ENCODE measurements around the gene GMEB1.

The GMEB1 gene

GRCh38 chr1:28751315-28752060, 82.9 kb downstream of the GMEB1 start:
- H3K9ac ChIP-seq (ENCODE audit: low read length in 2 of 2): no peak overlapping the region
- peaks cover 21% of the 10 kb centered on the region for H3K4me1 ChIP-seq (ENCODE audit: control insufficient read depth, insufficient read depth, low read length)
- H3K4me3 ChIP-seq (ENCODE audit: low read length in 2 of 2): no peak overlapping the region
- H3K36me3 ChIP-seq (ENCODE audit: control insufficient read depth in 2 of 2, insufficient read depth in 2 of 2, low read length in 2 of 2): no peaks in the 10 kb centered on the region
- H3K27ac ChIP-seq (ENCODE audit: low read length): no peak overlapping the region
- no peaks in the 10 kb centered on the region for H3K9me3 ChIP-seq (ENCODE audit: control insufficient read depth in 2 of 2, low read length in 2 of 2)
- H3K27me3 ChIP-seq (ENCODE audit: control insufficient read depth in 1 of 2, insufficient read depth in 2 of 2, low read length in 2 of 2): no peaks in the 10 kb centered on the region

- H3K4me1 ChIP-seq (ENCODE audit: control insufficient read depth, insufficient read depth, low read length): peaks cover 22% of the 10 kb centered on the region
- H3K27me3 ChIP-seq (ENCODE audit: control insufficient read depth in 1 of 2, insufficient read depth in 2 of 2, low read length in 2 of 2): no peaks in the 10 kb centered on the region
- no peak overlapping the region for H3K9ac ChIP-seq (ENCODE audit: low read length in 2 of 2)
- H3K36me3 ChIP-seq (ENCODE audit: control insufficient read depth in 2 of 2, insufficient read depth in 2 of 2, low read length in 2 of 2): peaks cover 6 to 7% of the 10 kb centered on the region in 2 donors
- H3K4me3 ChIP-seq (ENCODE audit: low read length in 2 of 2): no peak overlapping the region
- no peaks in the 10 kb centered on the region for H3K9me3 ChIP-seq (ENCODE audit: control insufficient read depth in 2 of 2, low read length in 2 of 2)
- no peak overlapping the region for H3K27ac ChIP-seq (ENCODE audit: low read length)
These were observed 87.1 kb downstream of the GMEB1 start for GRCh38 chr1:28755701-28756100.

- Histone ChIP-seq H3K4me3 (ENCODE audit: low read length in 2 of 2) (no peak overlapping the region), H3K27me3 (ENCODE audit: control insufficient read depth in 1 of 2, insufficient read depth in 2 of 2, low read length in 2 of 2) (no peaks in the 10 kb centered on the region), H3K4me1 (ENCODE audit: control insufficient read depth, insufficient read depth, low read length) (peaks cover 18% of the 10 kb centered on the region), H3K9me3 (ENCODE audit: control insufficient read depth in 2 of 2, low read length in 2 of 2) (no peaks in the 10 kb centered on the region), H3K9ac (ENCODE audit: low read length in 2 of 2) (no peak overlapping the region), H3K36me3 (ENCODE audit: control insufficient read depth in 2 of 2, insufficient read depth in 2 of 2, low read length in 2 of 2) (peaks cover 6 to 7% of the 10 kb centered on the region in 2 donors), H3K27ac (ENCODE audit: low read length) (no peak overlapping the region)
These were observed 88.3 kb downstream of the GMEB1 start for GRCh38 chr1:28756846-28757245.

- Histone ChIP-seq H3K36me3 (ENCODE audit: control insufficient read depth in 2 of 2, insufficient read depth in 2 of 2, low read length in 2 of 2) (peaks cover 6 to 7% of the 10 kb centered on the region in 2 donors), H3K27ac (ENCODE audit: low read length) (no peak overlapping the region), H3K4me1 (ENCODE audit: control insufficient read depth, insufficient read depth, low read length) (peaks cover 18% of the 10 kb centered on the region), H3K9ac (ENCODE audit: low read length in 2 of 2) (no peak overlapping the region), H3K9me3 (ENCODE audit: control insufficient read depth in 2 of 2, low read length in 2 of 2) (no peaks in the 10 kb centered on the region), H3K4me3 (ENCODE audit: low read length in 2 of 2) (no peak overlapping the region), H3K27me3 (ENCODE audit: control insufficient read depth in 1 of 2, insufficient read depth in 2 of 2, low read length in 2 of 2) (no peaks in the 10 kb centered on the region)
These were observed 89.8 kb downstream of the GMEB1 start for GRCh38 chr1:28758420-28758819.

DNA sequence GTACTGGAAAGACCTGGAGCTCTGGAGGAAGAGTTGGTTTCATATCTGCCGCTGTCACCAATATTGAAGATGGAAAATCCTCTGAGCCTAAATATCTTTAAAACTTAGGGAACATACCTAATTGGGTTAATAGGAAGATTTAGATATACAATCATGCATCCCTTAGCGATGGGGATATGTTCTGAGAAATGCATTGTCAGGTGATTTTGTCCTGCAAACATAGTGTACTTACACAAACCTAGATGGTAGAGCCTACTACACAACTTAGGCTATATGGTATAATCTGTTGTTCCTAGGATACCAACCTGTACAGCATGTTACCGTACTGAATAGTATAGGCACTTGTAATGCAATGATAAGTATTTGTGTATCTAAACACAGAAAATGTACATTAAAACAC, 90.7 kb downstream of the GMEB1 start:
- H3K27ac ChIP-seq (ENCODE audit: low read length): no peak overlapping the region
- H3K9ac ChIP-seq (ENCODE audit: low read length in 2 of 2): no peak overlapping the region
- H3K27me3 ChIP-seq (ENCODE audit: control insufficient read depth in 1 of 2, insufficient read depth in 2 of 2, low read length in 2 of 2): no peaks in the 10 kb centered on the region

GRCh38 chr1:28761189-28761588, 92.6 kb downstream of the GMEB1 start:
- Histone ChIP-seq H3K27me3 (ENCODE audit: control insufficient read depth in 1 of 2, insufficient read depth in 2 of 2, low read length in 2 of 2) (no peaks in the 10 kb centered on the region), H3K9me3 (ENCODE audit: control insufficient read depth in 2 of 2, low read length in 2 of 2) (no peaks in the 10 kb centered on the region), H3K4me3 (ENCODE audit: low read length in 2 of 2) (no peak overlapping the region), H3K27ac (ENCODE audit: low read length) (no peak overlapping the region), H3K9ac (ENCODE audit: low read length in 2 of 2) (no peak overlapping the region), H3K36me3 (ENCODE audit: control insufficient read depth in 2 of 2, insufficient read depth in 2 of 2, low read length in 2 of 2) (peaks cover 9 to 11% of the 10 kb centered on the region in 2 donors), H3K4me1 (ENCODE audit: control insufficient read depth, insufficient read depth, low read length) (peaks cover 4% of the 10 kb centered on the region)

More for the DNA sequence above, 90.7 kb downstream of the GMEB1 start:
- peaks cover 18% of the 10 kb centered on the region for H3K4me1 ChIP-seq (ENCODE audit: control insufficient read depth, insufficient read depth, low read length)
- peaks cover 6 to 7% of the 10 kb centered on the region in 2 donors for H3K36me3 ChIP-seq (ENCODE audit: control insufficient read depth in 2 of 2, insufficient read depth in 2 of 2, low read length in 2 of 2)
- no peak overlapping the region for H3K4me3 ChIP-seq (ENCODE audit: low read length in 2 of 2)
- H3K9me3 ChIP-seq (ENCODE audit: control insufficient read depth in 2 of 2, low read length in 2 of 2): no peaks in the 10 kb centered on the region

- Histone ChIP-seq H3K4me3 (ENCODE audit: low read length in 2 of 2) (no peak overlapping the region), H3K9me3 (ENCODE audit: control insufficient read depth in 2 of 2, low read length in 2 of 2) (no peaks in the 10 kb centered on the region), H3K27ac (ENCODE audit: low read length) (no peak overlapping the region), H3K9ac (ENCODE audit: low read length in 2 of 2) (no peak overlapping the region), H3K4me1 (ENCODE audit: control insufficient read depth, insufficient read depth, low read length) (no peaks in the 10 kb centered on the region), H3K36me3 (ENCODE audit: control insufficient read depth in 2 of 2, insufficient read depth in 2 of 2, low read length in 2 of 2) (peaks cover 8 to 10% of the 10 kb centered on the region in 2 donors), H3K27me3 (ENCODE audit: control insufficient read depth in 1 of 2, insufficient read depth in 2 of 2, low read length in 2 of 2) (no peaks in the 10 kb centered on the region)
These were observed 98.1 kb downstream of the GMEB1 start for GRCh38 chr1:28766532-28767183.
